Liver (tissue), 9 donors: ENCODE data around the gene SIL1. TPM values are rescaled to one million over a fixed set of nuclear protein-coding genes. Genes with fewer than 3 reads are reported as not detected.

Experiments
- DNase-seq: peaks from one replicate; pipeline ENCODE4 v3.0.0-alpha.2; 2017; ENCODE audit warnings: low spot score
- H3K27ac ChIP-seq, 2 donors: one replicate each; pipeline ENCODE4 v1.7.0; 2013; ENCODE audit warnings: inconsistent platforms in 2 of 2, low read length in 2 of 2, control low read depth in 1 of 2, low read depth in 1 of 2, mild to moderate bottlenecking in 1 of 2
- H3K27me3 ChIP-seq, 4 donors: one replicate each; pipeline versions ENCODE4 v1.6.1 to v1.7.0; 2013; ENCODE audit warnings: low read length in 3 of 4, inconsistent platforms in 1 of 4, mild to moderate bottlenecking in 1 of 4, moderate library complexity in 1 of 4; ENCODE audit not compliant: control insufficient read depth in 4 of 4, insufficient read depth in 4 of 4
- H3K36me3 ChIP-seq, 4 donors: one replicate each; pipeline versions ENCODE4 v1.6.1 to v1.7.0; 2013; ENCODE audit warnings: low read length in 3 of 4, mild to moderate bottlenecking in 3 of 4, low read depth in 1 of 4, moderate library complexity in 1 of 4; ENCODE audit not compliant: control insufficient read depth in 4 of 4, insufficient read depth in 3 of 4
- H3K4me1 ChIP-seq, 4 donors: one replicate each; pipeline versions ENCODE4 v1.6.1 to v1.7.0; 2013; ENCODE audit warnings: low read length in 3 of 4, mild to moderate bottlenecking in 3 of 4, moderate library complexity in 1 of 4; ENCODE audit not compliant: control insufficient read depth in 4 of 4, insufficient read depth in 4 of 4
- H3K4me3 ChIP-seq, 3 donors: one replicate each; pipeline versions ENCODE4 v1.6.1 to v1.7.0; 2013; ENCODE audit warnings: low read length in 3 of 3, control low read depth in 1 of 3, low read depth in 1 of 3, mild to moderate bottlenecking in 1 of 3
- H3K9ac ChIP-seq, 2 donors: one replicate each; pipeline ENCODE4 v1.7.0; 2013; ENCODE audit warnings: low read length in 2 of 2, mild to moderate bottlenecking in 2 of 2, moderate library complexity in 2 of 2, control low read depth in 1 of 2, low read depth in 1 of 2
- H3K9me3 ChIP-seq, 4 donors: one replicate each; pipeline versions ENCODE4 v1.6.1 to v1.7.0; 2013; ENCODE audit warnings: low read length in 3 of 4; ENCODE audit not compliant: control insufficient read depth in 4 of 4
- ATF3 ChIP-seq: IDR thresholded peaks from 2 replicates; pipeline ENCODE4 v1.6.1; 2016; ENCODE audit warnings: antibody characterized with exemption
- EGR1 ChIP-seq, 2 donors: IDR thresholded peaks; 2 replicates each; pipeline ENCODE4 v1.6.1; 2016 to 2018; ENCODE audit warnings: antibody characterized with exemption in 2 of 2, low read depth in 2 of 2
- FOXA1 ChIP-seq: IDR thresholded peaks from 2 replicates; pipeline ENCODE4 v1.6.1; 2016; ENCODE audit warnings: antibody characterized with exemption
- FOXA2 ChIP-seq: IDR thresholded peaks from 2 replicates; pipeline ENCODE4 v1.6.1; 2016; ENCODE audit warnings: antibody characterized with exemption
- GABPA ChIP-seq, 2 donors: IDR thresholded peaks in 1 of 2; conservative IDR thresholded peaks in 1 of 2; 2 replicates each; pipeline ENCODE4 v1.6.1; 2016; ENCODE audit warnings: antibody characterized with exemption in 2 of 2, mild to moderate bottlenecking in 1 of 2, moderate library complexity in 1 of 2
- HNF4A ChIP-seq, 2 donors: conservative IDR thresholded peaks; 2 replicates each; pipeline ENCODE4 v1.6.1; 2016; ENCODE audit warnings: antibody characterized with exemption in 2 of 2, mild to moderate bottlenecking in 2 of 2
- HNF4G ChIP-seq: IDR thresholded peaks from 2 replicates; pipeline ENCODE4 v1.6.1; 2016; ENCODE audit warnings: antibody characterized with exemption
- JUND ChIP-seq, 2 donors: IDR thresholded peaks; 2 replicates each; pipeline ENCODE4 v1.6.1; 2016; ENCODE audit warnings: antibody characterized with exemption in 2 of 2
- MAX ChIP-seq: IDR thresholded peaks from 2 replicates; pipeline ENCODE4 v1.6.1; 2016; ENCODE audit warnings: antibody characterized with exemption
- NR2F2 ChIP-seq: IDR thresholded peaks from 2 replicates; pipeline ENCODE4 v1.6.1; 2016; ENCODE audit warnings: antibody characterized with exemption
- RAD21 ChIP-seq, 2 donors: IDR thresholded peaks; 2 replicates each; pipeline ENCODE4 v1.6.1; 2016; ENCODE audit warnings: antibody characterized with exemption in 2 of 2, mild to moderate bottlenecking in 2 of 2
- REST ChIP-seq: IDR thresholded peaks from 2 replicates; pipeline ENCODE4 v1.6.1; 2016; ENCODE audit warnings: antibody characterized with exemption, mild to moderate bottlenecking
- RXRA ChIP-seq, 2 donors: IDR thresholded peaks; 2 replicates each; pipeline ENCODE4 v1.6.1; 2017 to 2018; ENCODE audit warnings: antibody characterized with exemption in 2 of 2, mild to moderate bottlenecking in 1 of 2
- SP1 ChIP-seq: IDR thresholded peaks from 2 replicates; pipeline ENCODE4 v1.6.1; 2018; ENCODE audit warnings: antibody characterized with exemption, mild to moderate bottlenecking
- TAF1 ChIP-seq: conservative IDR thresholded peaks from 2 replicates; pipeline ENCODE4 v1.6.1; 2016; ENCODE audit warnings: antibody characterized with exemption, mild to moderate bottlenecking
- YY1 ChIP-seq: IDR thresholded peaks from 2 replicates; pipeline ENCODE4 v1.6.1; 2016; ENCODE audit warnings: antibody characterized with exemption, mild to moderate bottlenecking
- WGBS: extraction: QIAGEN DNeasy Blood & Tissue Kit; methylation state at CpG from one replicate; pipeline ENCODE4 v1.1.7; 2013; 5-methylcytosine and 5-hydroxymethylcytosine counted together
- polyA plus RNA-seq, 2 donors: library from polyadenylated mRNA; stranded (reverse) in 1 of 2; unstranded in 1 of 2; fragments of 200-250 nt in 1 of 2; fragments of >200 nt in 1 of 2; fragmentation: Nextera tagmentation in 1 of 2; extraction: Ambion mirVana in 1 of 2; gene quantifications; one replicate each; pipeline versions ENCODE4 v1.2.1 to v1.2.3, GENCODE V29; 2013 to 2015
- total RNA-seq, 2 donors: library from RNA; depleted of rRNA; stranded (reverse); fragments of >200 nt; gene quantifications; one replicate each; pipeline ENCODE4 v1.2.3, GENCODE V29; 2014
- TF ChIP-seq, protein P1 (sequence below): IDR thresholded peaks from 2 replicates; pipeline ENCODE4 v1.6.1; 2016; ENCODE audit warnings: antibody characterized with exemption
- TF ChIP-seq, protein P2 (sequence below): fragments of 150-350 bp; IDR thresholded peaks from 2 replicates; pipeline ENCODE4 v1.5.1; 2017; ENCODE audit warnings: improper control_type of control experiment, low read depth, low read length; ENCODE audit not compliant: missing input control
- donor health status: healthy.
- donor health status: healthy.
- donor health status: healthy.
- donor health status: healthy.
- donor health status: healthy.

The SIL1 gene
- total and polyA plus RNA-seq, 4 donors = 38.1 to 95.1 (median 76.2) TPM

DNA sequence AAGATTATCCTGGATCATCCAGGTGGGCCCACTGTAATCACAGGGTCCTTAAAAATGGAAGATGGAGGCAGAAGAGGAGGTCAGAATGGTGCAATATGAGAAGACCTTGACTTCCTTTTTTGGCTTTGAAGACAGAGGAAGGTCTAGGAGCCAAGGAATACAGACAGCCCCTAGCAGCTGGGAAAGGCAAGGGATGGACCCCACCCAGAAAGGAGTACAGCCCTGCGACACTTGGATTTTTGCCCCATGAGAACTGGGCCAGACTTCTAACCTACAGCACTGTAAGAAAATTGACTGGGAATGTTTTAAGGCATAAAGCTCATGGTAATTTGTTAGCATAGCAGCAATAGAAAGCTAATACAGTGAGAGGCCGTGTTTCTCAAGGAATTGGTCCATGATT lies 256.1 kb downstream of the SIL1 start:
- Histone ChIP-seq H3K4me3 (no peak overlapping the region), H3K9ac (no peak overlapping the region), H3K9me3 (no peaks in the 10 kb centered on the region), H3K27me3 (no peaks in the 10 kb centered on the region), H3K27ac (no peak overlapping the region), H3K36me3 (peaks cover 2 to 8% (median 4%) of the 10 kb centered on the region in 4 donors), H3K4me1 (peaks cover 0 to 9% (median 2%) of the 10 kb centered on the region in 4 donors)
- no peak for TF ChIP-seq JUND (IDR thresholded peaks at IDR 0.05)
- TF ChIP-seq GABPA (IDR thresholded peaks at IDR 0.05 in 1 of 2, conservative IDR thresholded peaks at IDR 0.05 in 1 of 2) = no peak
- TF ChIP-seq HNF4G = no peak
- no peak for TF ChIP-seq NR2F2
- TF ChIP-seq MAX = no peak
- TF ChIP-seq HNF4A (conservative IDR thresholded peaks at IDR 0.05) = no peak
- DNase-seq = no peak
- WGBS = 92% methylated on average over 2 of the region's 2 CpGs

DNA sequence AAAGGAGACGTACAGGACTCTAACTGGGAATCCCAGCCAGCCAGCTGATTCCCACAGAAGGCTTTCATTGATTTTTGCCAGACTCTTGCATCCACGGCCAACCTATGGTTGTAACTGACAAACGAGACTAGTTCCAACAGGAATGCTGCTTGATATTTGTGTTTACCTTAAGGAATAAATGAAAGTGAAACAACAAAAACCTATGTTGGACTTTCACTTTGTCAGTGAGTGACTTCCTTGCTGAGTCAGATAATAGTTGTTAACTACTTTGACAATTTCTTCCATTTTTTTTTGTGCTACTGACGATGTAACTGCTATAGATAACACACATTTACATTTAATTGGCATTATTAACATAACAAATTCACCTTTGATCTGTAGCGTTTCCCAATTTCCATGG lies 259.6 kb downstream of the SIL1 start:
- Histone ChIP-seq H3K36me3 (peaks cover 2 to 20% (median 10%) of the 10 kb centered on the region in 4 donors), H3K9ac (no peak overlapping the region), H3K4me1 (peaks cover 0 to 9% (median 2%) of the 10 kb centered on the region in 4 donors), H3K9me3 (no peaks in the 10 kb centered on the region), H3K27me3 (no peaks in the 10 kb centered on the region), H3K4me3 (no peak overlapping the region), H3K27ac (no peak overlapping the region)
- TF ChIP-seq ATF3 = no peak
- no peak for TF ChIP-seq EGR1 (IDR thresholded peaks at IDR 0.05; ENCODE audit: low read depth in 2 of 2)
- WGBS = 62% methylated on average over 5 of the region's 5 CpGs
- no peak for DNase-seq

DNA sequence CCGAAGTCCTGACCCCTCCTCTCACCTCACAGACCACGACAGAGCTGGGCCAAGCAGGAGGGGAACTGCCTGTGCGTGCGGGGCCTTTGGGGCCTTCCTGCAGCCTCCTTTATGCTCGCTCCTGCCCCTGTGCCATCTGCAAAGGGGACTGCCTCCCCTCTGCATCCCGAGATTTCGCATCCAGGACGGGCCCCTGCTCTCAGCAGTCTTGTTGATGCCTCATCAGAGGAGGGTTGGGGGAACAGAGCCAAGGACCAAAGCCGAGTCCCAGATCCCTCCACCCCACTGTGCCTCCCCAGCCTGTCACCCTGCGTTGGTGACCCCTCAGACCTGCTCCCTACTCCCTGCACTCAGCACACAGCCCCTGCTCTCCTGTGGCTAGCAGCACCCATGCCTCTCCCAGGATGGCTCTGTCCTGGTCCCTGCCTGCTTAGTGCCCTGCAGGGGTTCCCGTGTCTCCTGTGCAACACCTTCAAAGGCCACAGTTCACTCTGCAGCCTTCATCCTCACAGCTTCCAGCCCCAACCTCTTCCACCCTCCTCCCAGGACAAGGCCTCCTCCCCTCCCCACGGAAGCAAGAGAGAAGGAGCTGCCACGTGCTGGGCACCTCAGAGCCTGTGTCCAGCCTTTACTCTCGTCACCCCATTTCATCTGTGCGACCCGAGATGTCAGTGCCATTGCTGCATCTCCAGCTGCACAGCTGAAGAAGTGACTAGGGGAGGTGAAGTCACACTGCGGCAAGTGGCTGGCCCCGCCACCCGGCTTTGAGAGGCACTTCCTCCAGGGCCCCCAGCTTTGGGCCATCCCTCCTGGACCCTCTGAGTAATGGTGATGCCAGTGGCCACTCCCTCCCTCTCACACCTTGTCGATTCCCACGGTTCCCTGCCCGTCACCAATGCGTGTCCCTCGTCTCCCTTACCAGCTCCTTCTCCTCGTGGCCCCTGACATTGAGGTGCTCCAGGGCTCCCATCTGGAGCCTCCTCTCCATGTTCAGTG lies 260.5 kb downstream of the SIL1 start:
- Histone ChIP-seq H3K27ac (no peak overlapping the region), H3K27me3 (no peaks in the 10 kb centered on the region), H3K4me1 (peaks cover 0 to 9% (median 2%) of the 10 kb centered on the region in 4 donors), H3K4me3 (no peak overlapping the region), H3K9ac (no peak overlapping the region), H3K9me3 (no peaks in the 10 kb centered on the region), H3K36me3 (peaks cover 5 to 29% (median 17%) of the 10 kb centered on the region in 4 donors)
- 92% methylated on average over 25 of the region's 25 CpGs for WGBS
- peak; percentile 28 for DNase-seq
- TF ChIP-seq JUND (IDR thresholded peaks at IDR 0.05) (no peak), FOXA2 (no peak), RAD21 (IDR thresholded peaks at IDR 0.05) (no peak), REST (no peak), TAF1 (no peak), NR2F2 (no peak), ATF3 (no peak), SP1 (no peak), MAX (no peak), FOXA1 (no peak), RXRA (IDR thresholded peaks at IDR 0.05) (no peak), EGR1 (IDR thresholded peaks at IDR 0.05; ENCODE audit: low read depth in 2 of 2) (no peak), HNF4G (no peak), YY1 (no peak)
- TF ChIP-seq, protein P1, sequence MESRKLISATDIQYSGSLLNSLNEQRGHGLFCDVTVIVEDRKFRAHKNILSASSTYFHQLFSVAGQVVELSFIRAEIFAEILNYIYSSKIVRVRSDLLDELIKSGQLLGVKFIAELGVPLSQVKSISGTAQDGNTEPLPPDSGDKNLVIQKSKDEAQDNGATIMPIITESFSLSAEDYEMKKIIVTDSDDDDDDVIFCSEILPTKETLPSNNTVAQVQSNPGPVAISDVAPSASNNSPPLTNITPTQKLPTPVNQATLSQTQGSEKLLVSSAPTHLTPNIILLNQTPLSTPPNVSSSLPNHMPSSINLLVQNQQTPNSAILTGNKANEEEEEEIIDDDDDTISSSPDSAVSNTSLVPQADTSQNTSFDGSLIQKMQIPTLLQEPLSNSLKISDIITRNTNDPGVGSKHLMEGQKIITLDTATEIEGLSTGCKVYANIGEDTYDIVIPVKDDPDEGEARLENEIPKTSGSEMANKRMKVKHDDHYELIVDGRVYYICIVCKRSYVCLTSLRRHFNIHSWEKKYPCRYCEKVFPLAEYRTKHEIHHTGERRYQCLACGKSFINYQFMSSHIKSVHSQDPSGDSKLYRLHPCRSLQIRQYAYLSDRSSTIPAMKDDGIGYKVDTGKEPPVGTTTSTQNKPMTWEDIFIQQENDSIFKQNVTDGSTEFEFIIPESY = no peak
- TF ChIP-seq, protein P2, sequence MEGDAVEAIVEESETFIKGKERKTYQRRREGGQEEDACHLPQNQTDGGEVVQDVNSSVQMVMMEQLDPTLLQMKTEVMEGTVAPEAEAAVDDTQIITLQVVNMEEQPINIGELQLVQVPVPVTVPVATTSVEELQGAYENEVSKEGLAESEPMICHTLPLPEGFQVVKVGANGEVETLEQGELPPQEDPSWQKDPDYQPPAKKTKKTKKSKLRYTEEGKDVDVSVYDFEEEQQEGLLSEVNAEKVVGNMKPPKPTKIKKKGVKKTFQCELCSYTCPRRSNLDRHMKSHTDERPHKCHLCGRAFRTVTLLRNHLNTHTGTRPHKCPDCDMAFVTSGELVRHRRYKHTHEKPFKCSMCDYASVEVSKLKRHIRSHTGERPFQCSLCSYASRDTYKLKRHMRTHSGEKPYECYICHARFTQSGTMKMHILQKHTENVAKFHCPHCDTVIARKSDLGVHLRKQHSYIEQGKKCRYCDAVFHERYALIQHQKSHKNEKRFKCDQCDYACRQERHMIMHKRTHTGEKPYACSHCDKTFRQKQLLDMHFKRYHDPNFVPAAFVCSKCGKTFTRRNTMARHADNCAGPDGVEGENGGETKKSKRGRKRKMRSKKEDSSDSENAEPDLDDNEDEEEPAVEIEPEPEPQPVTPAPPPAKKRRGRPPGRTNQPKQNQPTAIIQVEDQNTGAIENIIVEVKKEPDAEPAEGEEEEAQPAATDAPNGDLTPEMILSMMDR = no peak
